ENCODE results near the gene CROCC2. TPM values are rescaled to one million over a fixed set of nuclear protein-coding genes. Genes with fewer than 3 reads are reported as not detected.

CROCC2 gene
- total and polyA plus RNA-seq, 2 of the 13 experiments (the other 11 are each of a cell fraction or from before 2014, with no cell fraction given) = not detected

GRCh38 chr2:240896871-240897692, 9.1 kb upstream of the CROCC2 start (continued):
- TF ChIP-seq USF2 (IDR thresholded peaks at IDR 0.05; ENCODE audit: low read depth, low read length) (no peak), USF2 (CRISPR knock-in tag; IDR thresholded peaks at IDR 0.05; ENCODE audit: borderline replicate concordance) (no peak), FOXC1 (CRISPR knock-in tag; IDR thresholded peaks at IDR 0.05; ENCODE audit: borderline replicate concordance) (no peak; the same call in 1 of the 2 replicates), ZFP41 (CRISPR knock-in tag; IDR thresholded peaks at IDR 0.05; ENCODE audit: borderline replicate concordance) (no peak), TBL1XR1 (IDR thresholded peaks at IDR 0.05; ENCODE audit: borderline replicate concordance, low read length, partially characterized antibody) (no peak), ZNF225 (CRISPR knock-in tag; IDR thresholded peaks at IDR 0.05) (no peak; the same call in 1 of the 2 replicates), ZBTB38 (CRISPR knock-in tag; IDR thresholded peaks at IDR 0.05) (no peak; the same call in 1 of the 2 replicates), SPEN (CRISPR knock-in tag; IDR thresholded peaks at IDR 0.05; ENCODE audit: low read depth) (0 out of 2 replicates have a peak, but pooled peaks have one; percentile 10), HNRNPL (IDR thresholded peaks at IDR 0.05; ENCODE audit: low read depth, low read length) (peak; percentile 92), GTF3A (CRISPR knock-in tag; conservative IDR thresholded peaks at IDR 0.05) (no peak), NFAT5 (CRISPR knock-in tag; IDR thresholded peaks at IDR 0.05) (no peak), TBX2 (CRISPR knock-in tag; IDR thresholded peaks at IDR 0.05; ENCODE audit: borderline replicate concordance) (peak; percentile 79; the same call in 1 of the 2 replicates), ZNF782 (CRISPR knock-in tag; IDR thresholded peaks at IDR 0.05; ENCODE audit: borderline replicate concordance) (no peak; the same call in 1 of the 2 replicates), ZNF484 (CRISPR knock-in tag; IDR thresholded peaks at IDR 0.05; ENCODE audit: borderline replicate concordance, low read depth) (no peak), CBX5 (CRISPR knock-in tag; IDR thresholded peaks at IDR 0.05; ENCODE audit: borderline replicate concordance) (no peak), ZNF652 (CRISPR knock-in tag; IDR thresholded peaks at IDR 0.05; ENCODE audit: borderline replicate concordance, low read depth) (no peak), ZSCAN31 (CRISPR knock-in tag; IDR thresholded peaks at IDR 0.05; ENCODE audit: low read depth) (0 out of 2 replicates have a peak, but pooled peaks have one; percentile 29), SRSF4 (IDR thresholded peaks at IDR 0.05; ENCODE audit: low read depth, low read length, poor library complexity, severe bottlenecking) (no peak), CBX2 (IDR thresholded peaks at IDR 0.05; ENCODE audit: low read depth, low read length) (no peak), CBX2 (CRISPR knock-in tag; IDR thresholded peaks at IDR 0.05; ENCODE audit: low read depth) (no peak), KDM4B (CRISPR knock-in tag; IDR thresholded peaks at IDR 0.05) (no peak)

Data from HepG2 (cell line).